Heart right ventricle (tissue), 16 donors: Measurements from ENCODE around the gene ADGRG3. TPM values are rescaled to one million over a fixed set of nuclear protein-coding genes. Genes with fewer than 3 reads are reported as not detected.

Source experiments
- ATAC-seq, 8 donors: fragments of 200-7000 bp; cut with Tn5 transposase; one replicate each; pipeline ENCODE4 v1.9.1; 2020; ENCODE audit warnings: mild to moderate bottlenecking in 8 of 8, moderate library complexity in 8 of 8, moderate number of reproducible peaks in 1 of 8
- DNase-seq, 2 donors: peaks; one replicate each; pipeline ENCODE4 v3.0.0-alpha.2; 2020
- H3K27ac ChIP-seq, 10 donors: fragments of 200-600 bp; sonication (generic) in 2 of 10; one replicate each; pipeline versions ENCODE4 v1.5.0 to v1.8.0; 2020 to 2022; ENCODE audit warnings: mild to moderate bottlenecking in 3 of 10
- H3K27me3 ChIP-seq, 7 donors: fragments of 200-600 bp; one replicate each; pipeline ENCODE4 v1.8.0; 2021 to 2022; ENCODE audit warnings: mild to moderate bottlenecking in 2 of 7
- H3K36me3 ChIP-seq, 9 donors: fragments of 200-600 bp; sonication (generic) in 1 of 9; one replicate each; pipeline versions ENCODE4 v1.5.0 to v1.8.0; 2020 to 2022; ENCODE audit warnings: mild to moderate bottlenecking in 2 of 9
- H3K4me1 ChIP-seq, 9 donors: fragments of 200-600 bp; sonication (generic) in 1 of 9; one replicate each; pipeline versions ENCODE4 v1.5.0 to v1.8.0; 2020 to 2022; ENCODE audit warnings: mild to moderate bottlenecking in 4 of 9
- H3K4me3 ChIP-seq, 10 donors: fragments of 200-600 bp; sonication (generic) in 2 of 10; one replicate each; pipeline versions ENCODE4 v1.5.0 to v1.8.0; 2020 to 2022; ENCODE audit warnings: mild to moderate bottlenecking in 7 of 10, moderate library complexity in 2 of 10
- H3K9me3 ChIP-seq, 11 donors: fragments of 200-600 bp in 10 of 11; sonication (generic) in 2 of 11; one replicate each; pipeline versions ENCODE4 v1.5.0 to v1.8.0; 2013 to 2022; ENCODE audit warnings: mild to moderate bottlenecking in 2 of 11, control low read depth in 1 of 11, moderate library complexity in 1 of 11
- CTCF ChIP-seq, 9 donors: fragments of 200-600 bp; sonication (generic) in 2 of 9; IDR thresholded peaks; one replicate each; pipeline versions ENCODE4 v1.5.0 to v1.8.0; 2021 to 2022; ENCODE audit warnings: antibody characterized with exemption in 9 of 9, mild to moderate bottlenecking in 5 of 9, moderate library complexity in 1 of 9
- WGBS, 2 donors: extraction: QIAGEN DNeasy Blood & Tissue Kit; methylation state at CpG; one replicate each; pipeline ENCODE4 v1.1.7; 2013; ENCODE audit warnings: inconsistent platforms in 1 of 2; 5-methylcytosine and 5-hydroxymethylcytosine counted together
- intact Hi-C, 10 donors: fragments of 100-400 bp; cut with DNase I; formaldehyde crosslinking; loops; one replicate each; pipeline versions ENCODE4 v1.11.1 to v1.14.2; 2022
- polyA plus RNA-seq, 2 donors: library from polyadenylated mRNA; stranded (reverse); fragments of 200-250 nt; gene quantifications; one replicate each; pipeline ENCODE4 v1.2.3, GENCODE V29; 2013
- total RNA-seq, 10 donors: library from RNA; stranded (reverse); fragmentation: NEBNext Ultra II Directional in 3 of 10; extraction: Animal tissue kit (Norgen Biotek cat#: 25700) in 3 of 10; gene quantifications; one replicate each; pipeline versions ENCODE4 v1.2.1 to v1.2.4, GENCODE V29; 2021 to 2023
- donor health status: Arrhythmogenic right ventricular cardiomyopathy.
- donor health status: ischemic (EF 13 %, LVEDD 7.1; RV severe dilation, severe dysfunction).
- donor health status: healthy with polysubstance abuse.
- donor health status: DM: no; HTN: yes; CAD: no.
- donor health status: DM: no; HTN: no; CAD: no.
- donor health status: ischemic (EF 25% LVEDD 6.9; RV normal size, moderate dysfunction).
- donor health status: ischemic (EF 25% LVEDD 5.7; RV mildly dilated, moderate dysfunction).
- donor health status: healthy.
- donor health status: DM: yes; HTN: yes; CAD: no.
- donor health status: Ischemic cardiomyopathy.
- donor health status: ischemic (EF 35%, LVEDD 5.7; RV mildly dilated, moderate dysfunction).
- donor health status: nonischemic (EF 11% LVEDD 7.7; RV severe dilation, severe dysfunction).
- donor health status: DM: yes; HTN: yes; CAD: no.
- donor health status: PGD.
- donor health status: ischemic (EF 29% LVEDD 5.4; RV normal size, mild dysfunction).
- donor health status: nonischemic (EF 23%, LVEDD 6.1; RV moderate dilation, normal function).

Gene ADGRG3
- total and polyA plus RNA-seq, 12 donors: 0.22 to 2.4 (median 0.55) TPM; not detected in 2

GRCh38 chr16:57667048-57667525, 1.0 kb upstream of the ADGRG3 start:
- intact Hi-C loops: no loop called here
- WGBS, 2 donors: 70 to 87% methylated on average over 5 of the region's 5 CpGs

GRCh38 chr16:57667526-57668262, 412 bp upstream of the ADGRG3 start:
- H3K9me3 ChIP-seq: no peaks in the 10 kb centered on the region
- TF ChIP-seq CTCF (IDR thresholded peaks at IDR 0.05): peak in 5 of 9 donors; percentile 22 to 38 (median 24)
- peak overlapping the region in 1 of 10 donors; percentile 40 for H3K4me3 ChIP-seq
- peaks cover 0 to 18% (median 0%) of the 10 kb centered on the region in 9 donors for H3K36me3 ChIP-seq
- peaks cover 0 to 21% (median 0%) of the 10 kb centered on the region in 9 donors for H3K4me1 ChIP-seq
- DNase-seq (no peak), ATAC-seq (peak in 7 of 8 donors; percentile 30 to 79 (median 66))
- intact Hi-C loops: no loop called here
- peaks cover 0 to 14% (median 0%) of the 10 kb centered on the region in 7 donors for H3K27me3 ChIP-seq
- peak overlapping the region in 3 of 10 donors; percentile 15 to 85 (median 67) for H3K27ac ChIP-seq
- 68 to 70% methylated on average over 17 of the region's 17 CpGs for WGBS, 2 donors

More at GRCh38 chr16:57667048-57667525, 1.0 kb upstream of the ADGRG3 start:
- Histone ChIP-seq H3K36me3 (peaks cover 0 to 24% (median under 1%) of the 10 kb centered on the region in 9 donors), H3K4me3 (no peak overlapping the region), H3K4me1 (peaks cover 0 to 21% (median 0%) of the 10 kb centered on the region in 9 donors), H3K27ac (peak overlapping the region in 3 of 10 donors; percentile 52 to 85 (median 67)), H3K27me3 (peaks cover 0 to 14% (median 0%) of the 10 kb centered on the region in 7 donors), H3K9me3 (no peaks in the 10 kb centered on the region)
- TF ChIP-seq CTCF (IDR thresholded peaks at IDR 0.05): no peak
- ATAC-seq: peak in 4 of 8 donors; percentile 6 to 41 (median 18)
- DNase-seq: no peak

GRCh38 chr16:57668630-57669475, 747 bp downstream of the ADGRG3 start:
- no peak for TF ChIP-seq CTCF (IDR thresholded peaks at IDR 0.05)
- ATAC-seq: no peak
- Histone ChIP-seq H3K4me1 (peaks cover 0 to 21% (median 0%) of the 10 kb centered on the region in 9 donors), H3K27me3 (peaks cover 0 to 14% (median 4%) of the 10 kb centered on the region in 7 donors), H3K27ac (peak overlapping the region in 2 of 10 donors; percentile 70 to 85), H3K36me3 (peaks cover 0 to 11% (median 0%) of the 10 kb centered on the region in 9 donors), H3K9me3 (no peaks in the 10 kb centered on the region), H3K4me3 (peak overlapping the region in 1 of 10 donors; percentile 40)
- WGBS, 2 donors: 86 to 87% methylated on average over 20 of the region's 20 CpGs
- intact Hi-C loops: no loop called here
- DNase-seq: no peak
